ENCODE measurements around the gene TEX19.

Gene TEX19

DNA sequence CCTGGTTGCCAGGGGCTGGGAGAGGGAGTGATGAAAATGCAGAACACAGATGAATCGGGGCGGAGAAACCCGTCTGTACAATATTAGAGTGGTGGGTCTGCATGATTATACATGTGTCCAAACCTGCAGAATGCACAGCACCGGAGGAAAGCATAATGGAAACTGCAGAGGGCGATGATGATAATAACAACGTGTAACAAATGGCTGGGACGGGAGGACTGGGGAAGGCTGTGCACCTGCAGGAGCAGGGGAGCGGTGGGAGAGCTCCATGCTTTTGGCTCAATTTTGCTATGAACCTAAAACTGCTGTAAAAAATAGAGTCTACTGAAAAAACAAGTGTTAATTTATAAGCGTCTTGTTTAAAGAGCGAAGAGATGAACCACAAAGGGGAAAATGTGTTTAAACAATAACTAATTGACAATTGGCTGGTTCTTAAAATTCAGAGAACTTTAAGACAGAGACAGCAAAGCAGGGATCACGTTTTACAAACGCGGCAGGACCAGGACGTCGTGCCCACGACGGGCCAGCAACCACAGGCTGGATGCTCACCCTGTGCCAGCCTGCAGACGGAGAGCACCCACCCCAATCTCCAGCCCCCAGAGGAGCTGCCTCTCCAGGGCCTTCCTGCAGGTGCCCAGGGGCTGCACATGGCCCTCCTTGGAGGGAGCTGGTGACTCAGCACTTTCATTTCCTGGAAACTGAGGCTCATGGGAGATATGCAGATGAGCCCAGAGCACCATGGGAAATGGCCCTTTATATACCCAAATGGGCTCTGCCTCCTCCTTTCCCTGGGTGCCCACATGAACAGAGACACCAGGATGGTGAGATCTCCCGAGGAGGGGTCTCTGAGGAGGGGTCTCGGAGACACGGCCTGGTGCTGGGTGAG, at the start of gene TEX19:
Gene TEX19 (plus strand): TSS at position 783 of the 886 bp plus-strand sequence. CDS start 2,904 bp downstream, outside the sequence.
- no peak for DNase-seq

- DNase-seq = no peak
These were observed 49.1 kb upstream of the TEX19 start for GRCh38 chr17:82309656-82310570.

DNA sequence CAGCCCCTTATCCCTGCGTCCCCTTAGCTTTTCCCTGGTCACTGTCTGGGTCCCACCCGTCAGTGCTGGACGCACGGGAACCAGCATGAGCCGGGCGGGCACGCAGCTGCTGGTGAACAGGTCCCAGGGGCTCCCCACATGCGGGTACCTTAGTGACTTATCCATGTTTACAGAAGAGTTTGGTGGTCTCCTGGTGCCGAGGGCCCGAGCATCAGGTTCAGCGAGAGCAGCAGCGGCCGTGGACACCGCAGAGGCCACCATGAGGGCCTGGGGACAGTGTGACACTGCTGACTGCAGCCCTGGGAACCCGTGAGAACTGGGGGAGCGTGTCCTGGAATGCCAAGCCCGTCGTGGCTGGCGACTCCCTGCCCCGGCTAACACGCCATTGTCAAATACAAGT, 48.2 kb upstream of the TEX19 start:
- no peak for DNase-seq

- DNase-seq = no peak
These were observed 47.1 kb upstream of the TEX19 start for GRCh38 chr17:82311971-82312370.

DNA sequence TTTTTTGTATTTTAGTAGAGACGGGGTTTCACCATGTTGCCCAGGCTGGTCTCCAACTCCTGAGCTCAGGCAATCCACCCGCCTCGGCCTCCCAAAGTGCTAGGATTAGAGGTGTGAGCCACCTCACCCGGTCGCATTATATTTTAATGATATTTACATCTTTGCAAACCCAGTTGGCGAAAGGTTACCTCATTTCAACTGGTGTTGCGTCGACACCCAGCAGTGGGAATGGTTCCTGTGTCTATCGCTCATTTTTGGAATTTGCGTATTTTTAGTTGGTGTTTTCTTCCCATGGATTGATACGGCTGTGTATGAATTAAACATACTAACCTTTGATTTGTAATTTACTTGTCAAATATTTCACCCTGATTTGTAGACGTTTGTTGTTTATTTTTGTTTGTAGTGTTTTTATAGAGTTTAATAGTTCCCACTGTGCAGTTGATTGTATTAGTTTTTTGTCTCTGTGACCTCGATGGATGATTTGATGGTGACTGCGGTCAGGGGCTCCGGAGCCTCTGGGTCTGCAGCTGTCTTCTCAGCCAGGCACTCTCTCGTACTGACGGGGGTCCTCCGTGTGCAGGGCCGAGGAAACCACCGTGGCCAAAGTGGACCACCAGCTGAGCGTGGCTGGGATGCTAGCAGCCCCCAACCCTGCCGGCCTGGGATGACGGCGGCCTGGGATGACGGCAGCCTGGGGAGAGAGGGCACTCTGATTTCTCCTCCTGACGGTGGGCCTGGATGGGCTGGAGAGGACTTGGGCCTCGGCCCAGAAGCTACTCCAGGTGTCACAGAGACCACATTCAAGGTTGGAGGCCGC, 45.6 kb upstream of the TEX19 start:
- DNase-seq = no peak

GRCh38 chr17:82314012-82314726, 44.9 kb upstream of the TEX19 start:
- no peak for DNase-seq

- DNase-seq = no peak
These were observed 44.1 kb upstream of the TEX19 start for GRCh38 chr17:82314727-82315605.

DNA sequence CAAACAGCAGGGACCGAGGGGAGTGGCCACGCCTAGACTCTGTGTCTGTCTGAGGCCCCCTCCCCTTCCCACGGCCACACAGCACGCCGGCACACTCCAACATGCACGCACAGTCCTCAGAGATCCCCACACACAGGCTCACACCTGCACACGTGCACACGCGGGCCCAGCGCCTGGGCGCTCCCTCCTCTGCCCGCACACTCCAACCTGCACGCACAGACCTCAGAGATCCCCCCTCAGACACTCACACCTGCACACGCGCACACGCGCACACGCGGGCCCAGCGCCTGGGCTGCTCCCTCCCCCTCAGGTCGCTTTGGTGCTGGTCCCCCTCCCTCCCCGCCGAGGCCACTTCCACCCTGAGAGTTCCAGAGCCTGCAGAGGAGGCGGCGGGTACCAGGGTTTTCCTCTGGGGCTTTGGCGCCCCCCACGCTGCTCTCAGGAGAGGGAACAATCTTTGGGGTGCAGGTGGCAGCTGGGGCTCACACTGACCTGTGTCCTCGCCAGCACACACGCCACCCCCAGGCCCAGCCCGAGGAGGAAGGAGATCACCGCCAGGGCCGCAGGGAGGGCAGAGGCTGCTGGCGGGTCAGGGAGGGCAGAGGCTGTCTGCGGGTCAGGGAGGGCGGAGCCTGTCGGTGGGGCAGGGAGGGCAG, 43.2 kb upstream of the TEX19 start:
- DNase-seq = no peak

DNA sequence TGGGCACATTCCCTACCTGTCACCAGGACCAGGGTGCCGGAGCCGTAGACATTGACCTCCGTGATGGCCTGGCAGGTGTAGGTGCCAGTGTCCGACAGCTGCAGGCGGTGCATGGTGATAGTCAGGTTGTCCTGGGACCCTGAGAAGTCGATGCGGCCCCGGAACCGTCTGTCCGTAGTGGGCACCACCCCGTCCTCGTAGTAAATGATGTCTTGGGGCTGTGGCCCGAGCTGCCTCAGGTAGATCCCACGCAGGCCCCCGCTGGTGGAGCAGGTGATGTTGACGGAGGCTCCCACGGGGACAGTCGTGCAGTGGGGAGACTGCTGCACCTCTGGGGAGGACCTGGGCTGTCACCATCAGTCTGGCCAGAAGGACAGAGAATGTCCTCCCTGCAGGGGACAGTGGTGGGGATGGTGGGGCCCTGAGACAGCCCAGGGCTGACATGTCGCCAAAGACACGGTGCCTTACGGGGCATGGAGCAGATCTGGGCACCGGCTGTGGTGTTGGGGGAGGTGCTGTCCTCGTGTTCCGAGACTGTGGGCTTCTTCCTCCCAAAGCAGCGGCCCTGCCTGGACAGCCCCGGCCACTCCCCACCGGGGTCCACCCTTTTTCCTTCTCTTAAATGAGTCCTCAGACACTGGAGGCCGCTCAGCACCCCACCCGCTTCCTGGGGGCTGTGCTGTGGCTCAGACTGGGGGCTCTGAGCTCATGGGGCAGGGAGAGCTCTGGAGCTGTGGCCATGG, 42.2 kb upstream of the TEX19 start:
- DNase-seq = no peak

- no peak for DNase-seq
These were observed 41.5 kb upstream of the TEX19 start, which contains the start of gene CD7 for GRCh38 chr17:82317394-82318168. CD7 (minus strand) TSS chr17:82317608; CDS start chr17:82317495, 113 bp downstream.

DNA sequence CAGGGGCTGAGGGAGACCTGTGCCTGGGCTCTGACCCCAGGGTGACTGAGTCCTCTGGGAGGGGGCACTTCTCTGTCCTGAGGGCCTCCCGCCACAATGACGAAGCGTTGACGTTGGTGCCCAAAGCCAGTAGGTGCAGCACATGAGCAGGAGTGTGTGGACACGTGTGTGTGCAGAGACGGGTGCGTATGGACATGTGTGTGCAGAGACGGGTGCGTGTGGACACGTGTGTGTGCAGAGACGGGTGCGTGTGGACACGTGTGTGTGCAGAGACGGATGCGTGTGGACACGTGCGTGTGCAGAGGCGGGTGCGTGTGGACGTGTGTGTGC, 40.9 kb upstream of the TEX19 start:
- DNase-seq = no peak

DNA sequence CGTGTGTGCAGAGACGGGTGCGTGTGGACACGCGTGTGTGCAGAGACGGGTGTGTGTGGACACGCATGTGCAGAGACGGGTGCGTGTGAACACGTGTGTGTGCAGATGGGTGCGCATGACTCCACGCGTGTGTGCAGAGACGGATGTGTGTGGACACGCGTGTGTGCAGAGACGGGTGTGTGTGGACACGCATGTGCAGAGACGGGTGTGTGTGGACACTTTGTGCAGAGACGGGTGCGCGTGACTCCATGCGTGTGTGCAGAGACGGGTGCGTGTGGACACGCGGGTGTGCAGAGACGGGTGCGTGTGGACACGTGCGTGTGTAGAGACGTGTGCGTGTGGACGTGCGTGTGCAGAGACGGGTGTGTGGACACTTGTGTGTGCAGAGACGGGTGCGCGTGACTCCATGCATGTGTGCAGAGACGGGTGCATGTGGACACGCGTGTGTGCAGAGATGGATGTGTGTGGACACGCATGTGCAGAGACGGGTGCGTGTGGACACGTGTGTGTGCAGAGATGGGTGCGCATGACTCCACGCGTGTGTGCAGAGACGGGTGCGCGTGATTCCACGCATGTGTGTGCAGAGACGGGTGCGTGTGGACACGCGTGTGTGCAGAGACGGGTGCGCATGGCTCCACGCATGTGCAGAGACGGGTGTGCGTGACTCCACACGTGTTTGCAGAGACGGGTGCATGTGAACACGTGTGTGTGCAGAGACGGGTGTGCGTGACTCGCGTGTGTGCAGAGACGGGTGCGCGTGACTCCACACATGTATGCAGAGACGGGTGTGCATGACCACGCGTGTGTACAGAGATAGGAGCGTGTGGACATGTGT, 40.1 kb upstream of the TEX19 start:
- no peak for DNase-seq

GRCh38 chr17:82319619-82320062, 39.4 kb upstream of the TEX19 start:
- no peak for DNase-seq

- no peak for DNase-seq
These were observed 38.8 kb upstream of the TEX19 start for GRCh38 chr17:82320140-82320840.

DNA sequence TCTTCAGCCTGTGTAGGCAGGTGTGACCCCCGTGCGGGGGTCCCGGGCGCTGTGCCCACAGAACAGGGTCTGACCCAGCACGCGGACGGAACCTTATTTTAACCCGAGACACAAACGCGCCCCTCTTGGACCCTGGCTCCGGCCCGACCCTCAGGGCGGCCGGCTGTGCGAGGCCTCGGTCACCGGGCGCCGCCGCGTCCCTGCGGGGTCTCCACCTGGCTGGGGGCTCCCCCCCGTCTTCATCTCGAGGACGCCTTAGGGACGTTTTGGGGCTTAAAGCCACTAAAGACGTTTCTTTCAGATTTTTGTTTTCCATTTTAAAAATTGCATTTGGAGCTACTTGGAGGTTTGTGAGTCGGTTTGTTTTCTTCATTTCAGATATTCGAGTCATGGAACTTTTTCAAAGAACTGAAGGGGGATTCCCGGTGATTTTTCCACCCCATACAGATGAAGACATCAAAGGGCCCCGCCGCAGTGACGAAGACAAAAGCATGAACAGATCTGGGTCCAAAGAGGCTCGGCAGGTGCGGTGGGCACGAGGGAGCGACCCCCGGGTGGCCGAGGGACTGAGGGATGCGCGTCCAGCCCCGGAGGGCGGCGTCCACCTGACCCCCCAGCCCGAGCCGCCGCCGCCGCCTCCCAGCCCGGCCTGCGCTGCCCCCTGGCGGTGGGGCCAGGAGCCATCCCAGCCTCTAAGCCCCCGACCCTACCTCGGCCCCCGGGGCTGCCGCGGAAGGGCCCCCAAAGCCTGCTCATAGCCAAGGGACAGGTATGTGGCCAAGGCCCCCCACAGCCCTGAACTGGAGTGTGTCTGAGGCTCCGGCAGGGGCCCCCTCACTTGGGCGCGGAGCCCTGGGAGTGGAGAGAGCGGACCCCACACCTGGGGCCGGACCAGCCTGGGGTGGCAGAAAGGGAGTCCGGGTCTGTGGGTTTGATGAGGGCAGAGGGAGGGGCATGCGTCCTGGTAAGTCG, 37.8 kb upstream of the TEX19 start:
- no peak for DNase-seq

DNA sequence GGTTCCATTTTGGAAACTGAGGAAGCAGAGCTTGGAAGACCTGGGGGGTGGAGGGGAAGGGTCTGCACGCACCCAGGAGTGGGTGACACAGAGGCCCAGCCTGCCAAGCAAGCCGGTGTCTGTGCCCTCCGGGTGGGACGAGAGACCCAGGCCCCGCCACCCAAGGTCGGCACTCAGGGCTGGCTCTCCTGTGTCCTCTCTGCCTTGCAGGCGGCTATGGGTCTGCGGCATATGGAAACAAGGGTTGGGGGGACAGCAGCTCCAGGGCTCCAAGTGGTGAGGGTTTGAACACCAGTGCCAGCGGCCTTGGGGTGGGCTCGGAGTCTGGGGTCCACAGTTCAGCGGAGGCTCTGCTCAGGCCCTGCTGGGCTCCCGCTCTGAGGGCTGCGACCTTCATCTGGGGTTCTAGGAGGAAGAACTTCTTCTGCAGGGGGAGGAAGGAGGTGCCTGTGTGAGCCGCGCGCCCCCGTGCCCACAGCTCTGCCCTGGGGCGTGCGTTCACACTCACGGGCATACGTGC, 37.0 kb upstream of the TEX19 start:
- no peak for DNase-seq
